ENCODE measurements around the gene STKLD1. TPM values are rescaled to one million over a fixed set of nuclear protein-coding genes. Genes with fewer than 3 reads are reported as not detected.
A peak's percentile ranks its signal among the peaks of the same experiment; 100 is the strongest.

The STKLD1 gene
- total RNA-seq, 2 donors from 2014 or later = 0.90 TPM; not detected in 1

DNA sequence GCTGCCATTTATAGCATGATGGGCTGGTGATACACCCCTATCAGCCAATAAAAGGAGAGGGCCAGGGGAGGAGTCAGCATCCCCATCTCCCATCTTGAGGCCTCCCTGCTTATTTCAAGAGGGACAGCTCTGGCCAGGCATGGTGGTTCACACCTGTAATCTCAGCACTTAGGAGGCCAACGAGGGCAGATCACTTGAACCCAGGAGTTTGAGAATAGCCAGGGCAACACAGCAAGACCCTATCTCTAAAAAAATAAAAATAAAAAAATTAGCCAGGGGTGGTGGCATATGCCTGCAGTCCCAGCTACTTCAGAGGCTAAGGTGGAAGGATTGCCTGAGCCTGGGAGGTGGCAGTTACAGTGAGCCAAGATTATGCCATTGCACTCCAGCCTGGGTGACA is 31.9 kb downstream of the STKLD1 start:
- H3K4me1 ChIP-seq = peaks cover 0 to 7% of the 10 kb centered on the region in 2 donors
- H3K4me3 ChIP-seq = no peak overlapping the region
- no peak for DNase-seq (ENCODE audit: low spot score)
- H3K9me3 ChIP-seq = no peaks in the 10 kb centered on the region
- no peak overlapping the region for H3K27ac ChIP-seq
- no peaks in the 10 kb centered on the region for H3K27me3 ChIP-seq
- peaks cover 66% of the 10 kb centered on the region for H3K36me3 ChIP-seq
- TF ChIP-seq, protein P1, sequence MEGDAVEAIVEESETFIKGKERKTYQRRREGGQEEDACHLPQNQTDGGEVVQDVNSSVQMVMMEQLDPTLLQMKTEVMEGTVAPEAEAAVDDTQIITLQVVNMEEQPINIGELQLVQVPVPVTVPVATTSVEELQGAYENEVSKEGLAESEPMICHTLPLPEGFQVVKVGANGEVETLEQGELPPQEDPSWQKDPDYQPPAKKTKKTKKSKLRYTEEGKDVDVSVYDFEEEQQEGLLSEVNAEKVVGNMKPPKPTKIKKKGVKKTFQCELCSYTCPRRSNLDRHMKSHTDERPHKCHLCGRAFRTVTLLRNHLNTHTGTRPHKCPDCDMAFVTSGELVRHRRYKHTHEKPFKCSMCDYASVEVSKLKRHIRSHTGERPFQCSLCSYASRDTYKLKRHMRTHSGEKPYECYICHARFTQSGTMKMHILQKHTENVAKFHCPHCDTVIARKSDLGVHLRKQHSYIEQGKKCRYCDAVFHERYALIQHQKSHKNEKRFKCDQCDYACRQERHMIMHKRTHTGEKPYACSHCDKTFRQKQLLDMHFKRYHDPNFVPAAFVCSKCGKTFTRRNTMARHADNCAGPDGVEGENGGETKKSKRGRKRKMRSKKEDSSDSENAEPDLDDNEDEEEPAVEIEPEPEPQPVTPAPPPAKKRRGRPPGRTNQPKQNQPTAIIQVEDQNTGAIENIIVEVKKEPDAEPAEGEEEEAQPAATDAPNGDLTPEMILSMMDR (IDR thresholded peaks at IDR 0.05) = no peak

DNA sequence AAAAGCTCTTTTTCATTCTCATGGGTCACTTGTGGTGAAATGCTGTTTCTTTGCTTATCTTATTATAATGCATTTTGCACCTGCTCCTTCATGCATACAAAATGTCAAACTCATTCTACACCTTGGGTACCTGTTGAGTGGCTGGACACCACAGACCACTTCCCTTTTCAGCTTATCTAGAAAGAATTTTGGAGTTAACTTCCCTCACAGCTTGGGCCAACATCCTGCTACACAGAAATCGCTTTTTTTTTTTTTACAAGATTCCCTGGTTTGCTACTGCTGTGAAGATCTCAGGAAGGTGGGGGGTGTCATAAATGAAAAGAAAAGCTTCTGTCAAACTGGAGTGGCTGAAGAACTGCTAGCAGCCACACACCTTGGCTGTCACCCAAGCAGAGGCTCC is 39.0 kb downstream of the STKLD1 start:
- Histone ChIP-seq H3K36me3 (peaks cover 34% of the 10 kb centered on the region), H3K4me1 (peaks cover 0 to 31% of the 10 kb centered on the region in 2 donors), H3K27ac (no peak overlapping the region), H3K9me3 (no peaks in the 10 kb centered on the region), H3K4me3 (no peak overlapping the region), H3K27me3 (no peaks in the 10 kb centered on the region)
- TF ChIP-seq, protein P1 (IDR thresholded peaks at IDR 0.05) = no peak
- no peak for DNase-seq (ENCODE audit: low spot score)

DNA sequence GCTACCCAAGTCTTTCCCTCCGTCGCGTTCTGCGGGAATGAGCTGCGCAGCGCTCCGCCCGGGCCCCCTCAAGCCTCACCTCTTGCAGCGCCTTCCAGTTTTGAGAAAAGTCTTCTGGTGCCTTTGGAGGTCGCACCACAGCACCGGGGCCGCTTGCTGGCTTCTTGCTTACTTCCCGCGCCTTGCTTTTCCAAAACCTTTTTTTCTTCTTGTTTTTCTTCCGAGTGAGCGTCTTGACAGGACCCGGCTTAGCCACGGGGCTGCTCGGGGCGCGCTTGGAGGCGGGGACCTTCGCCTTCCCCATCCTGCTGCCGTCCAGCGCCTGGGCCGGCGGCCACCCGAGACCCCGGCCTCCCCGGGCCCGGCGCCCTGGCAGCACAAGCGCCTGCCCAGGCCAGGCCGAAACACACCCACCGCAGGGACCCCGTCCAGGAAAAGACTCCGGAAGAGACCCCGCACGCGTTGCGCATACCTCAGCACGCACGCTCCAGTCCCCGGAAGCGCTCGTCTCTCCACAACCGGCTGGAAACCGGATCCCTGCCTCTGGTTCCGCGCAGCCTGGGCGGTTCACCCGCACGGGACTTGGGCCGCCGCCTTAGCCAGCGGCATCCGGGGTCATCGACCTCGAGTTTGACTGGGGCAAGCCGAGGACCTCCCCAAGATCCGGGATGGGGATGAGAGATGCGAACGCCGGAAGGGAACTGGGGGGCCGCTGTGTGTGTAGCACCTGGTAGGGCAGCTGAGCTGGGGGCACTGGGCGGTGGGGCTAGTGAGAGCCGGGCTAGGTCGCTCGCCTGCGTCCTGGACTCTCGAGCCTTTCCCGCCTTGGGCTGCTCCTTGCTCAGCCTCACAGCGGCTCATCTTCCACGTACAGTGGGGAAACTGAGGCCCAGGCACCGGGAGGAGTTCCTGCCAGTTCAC is 41.6 kb downstream of the STKLD1 start, which contains the start of gene REXO4:
TSS of gene REXO4 (minus strand) at position 470 of the 921 bp plus-strand sequence. CDS start at position 304, 166 bp downstream.
- DNase-seq (ENCODE audit: low spot score) = peak; percentile 80
- Histone ChIP-seq H3K4me3 (peak within 1 kb of the TSS; percentile 75 to 89), H3K27me3 (no peaks in the 10 kb centered on the region), H3K9me3 (no peaks in the 10 kb centered on the region), H3K4me1 (peaks cover 0 to 31% of the 10 kb centered on the region in 2 donors), H3K27ac (peak within 1 kb of the TSS; percentile 81 to 83), H3K36me3 (peaks cover 10% of the 10 kb centered on the region)
- TF ChIP-seq, protein P1 (IDR thresholded peaks at IDR 0.05) = no peak

DNA sequence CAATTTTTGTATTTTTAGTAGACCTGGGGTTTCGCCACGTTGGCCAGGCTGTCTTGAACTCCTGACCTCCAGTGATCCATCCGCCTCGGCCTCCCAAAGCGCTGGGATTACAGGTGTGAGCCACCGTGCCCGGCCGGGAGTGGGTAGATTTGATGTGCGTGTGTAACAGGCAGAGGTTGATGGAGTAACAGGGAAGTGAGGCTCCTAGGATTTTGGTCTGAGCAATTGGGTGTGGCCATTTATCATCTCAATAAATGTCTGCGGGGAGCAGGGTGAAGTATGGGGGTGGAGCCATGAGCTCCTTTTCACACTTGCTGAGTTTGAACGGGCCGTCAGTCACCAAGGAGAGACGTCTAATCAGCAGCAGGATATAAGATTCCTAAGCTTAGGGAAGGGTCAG is 42.8 kb downstream of the STKLD1 start:
- TF ChIP-seq, protein P1 (IDR thresholded peaks at IDR 0.05) = no peak
- peaks cover 0 to 31% of the 10 kb centered on the region in 2 donors for H3K4me1 ChIP-seq
- no peak for DNase-seq (ENCODE audit: low spot score)
- H3K27ac ChIP-seq = no peak overlapping the region
- H3K27me3 ChIP-seq = no peaks in the 10 kb centered on the region
- peaks cover 6% of the 10 kb centered on the region for H3K36me3 ChIP-seq
- H3K9me3 ChIP-seq = no peaks in the 10 kb centered on the region
- H3K4me3 ChIP-seq = no peak overlapping the region

DNA sequence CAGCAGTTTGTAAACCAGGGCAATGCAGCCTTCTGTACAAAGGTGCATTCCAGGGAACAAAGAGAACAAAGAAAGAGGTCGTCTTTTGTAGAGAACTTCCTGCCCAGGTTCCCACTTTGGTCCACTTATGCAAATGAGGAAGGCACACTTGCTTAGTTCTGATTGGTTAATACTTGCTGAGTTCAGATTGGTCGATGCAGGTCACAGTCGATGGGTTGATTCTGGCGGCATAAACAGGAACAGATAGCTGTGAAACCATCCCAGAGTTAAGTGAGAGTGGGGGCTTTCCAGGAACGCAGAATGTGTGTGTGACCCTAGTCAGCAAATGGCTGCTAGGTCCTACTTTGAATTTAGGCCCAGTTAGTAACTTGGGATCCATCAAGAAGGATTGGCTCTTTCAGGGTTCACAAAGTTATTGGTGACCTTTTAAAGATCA is 44.2 kb downstream of the STKLD1 start:
- Histone ChIP-seq H3K27ac (no peak overlapping the region), H3K4me3 (no peak overlapping the region), H3K27me3 (no peaks in the 10 kb centered on the region), H3K9me3 (no peaks in the 10 kb centered on the region), H3K4me1 (peaks cover 0 to 28% of the 10 kb centered on the region in 2 donors), H3K36me3 (no peaks in the 10 kb centered on the region)
- no peak for DNase-seq (ENCODE audit: low spot score)
- TF ChIP-seq, protein P1 (IDR thresholded peaks at IDR 0.05) = no peak
